ENCODE measurements around the gene NR2C2. TPM values are rescaled to one million over a fixed set of nuclear protein-coding genes. Genes with fewer than 3 reads are reported as not detected.

Gene NR2C2
- total and polyA plus RNA-seq, 12 donors, result 6.4 to 42.2 (median 26.6) TPM

DNA sequence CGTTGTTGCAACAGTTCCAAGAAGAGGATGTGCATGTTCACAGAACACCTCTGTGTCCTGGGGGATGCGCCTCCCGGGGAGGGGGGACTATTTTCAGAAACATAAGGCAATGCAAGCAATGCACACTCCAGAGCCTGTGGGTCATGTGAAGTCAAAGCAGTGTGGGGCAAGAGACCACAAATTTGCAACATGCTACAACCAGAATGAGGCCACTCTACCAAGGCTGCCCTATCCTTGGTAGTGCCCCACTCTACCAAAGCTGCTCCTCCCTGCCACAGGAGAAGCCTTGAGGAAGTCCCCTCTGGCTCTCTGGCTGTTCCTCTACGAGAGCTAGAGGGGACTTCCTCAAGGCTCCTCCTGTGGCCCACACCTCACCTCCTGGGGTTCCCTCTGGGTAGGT is 8.4 kb upstream of the NR2C2 start:
- intact Hi-C loops (cut with DNase I), result no loop called here
- no peak for DNase-seq
- H3K4me1 ChIP-seq (replicated peaks in 1 of 2), result peaks cover 0 to 6% of the 10 kb centered on the region in 2 donors
- no peak overlapping the region for H3K4me3 ChIP-seq
- no peak for TF ChIP-seq POLR2A (IDR thresholded peaks at IDR 0.05)
- TF ChIP-seq, protein P1, sequence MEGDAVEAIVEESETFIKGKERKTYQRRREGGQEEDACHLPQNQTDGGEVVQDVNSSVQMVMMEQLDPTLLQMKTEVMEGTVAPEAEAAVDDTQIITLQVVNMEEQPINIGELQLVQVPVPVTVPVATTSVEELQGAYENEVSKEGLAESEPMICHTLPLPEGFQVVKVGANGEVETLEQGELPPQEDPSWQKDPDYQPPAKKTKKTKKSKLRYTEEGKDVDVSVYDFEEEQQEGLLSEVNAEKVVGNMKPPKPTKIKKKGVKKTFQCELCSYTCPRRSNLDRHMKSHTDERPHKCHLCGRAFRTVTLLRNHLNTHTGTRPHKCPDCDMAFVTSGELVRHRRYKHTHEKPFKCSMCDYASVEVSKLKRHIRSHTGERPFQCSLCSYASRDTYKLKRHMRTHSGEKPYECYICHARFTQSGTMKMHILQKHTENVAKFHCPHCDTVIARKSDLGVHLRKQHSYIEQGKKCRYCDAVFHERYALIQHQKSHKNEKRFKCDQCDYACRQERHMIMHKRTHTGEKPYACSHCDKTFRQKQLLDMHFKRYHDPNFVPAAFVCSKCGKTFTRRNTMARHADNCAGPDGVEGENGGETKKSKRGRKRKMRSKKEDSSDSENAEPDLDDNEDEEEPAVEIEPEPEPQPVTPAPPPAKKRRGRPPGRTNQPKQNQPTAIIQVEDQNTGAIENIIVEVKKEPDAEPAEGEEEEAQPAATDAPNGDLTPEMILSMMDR (IDR thresholded peaks at IDR 0.05), result no peak
- no peaks in the 10 kb centered on the region for H3K27me3 ChIP-seq
- no peak overlapping the region for H3K27ac ChIP-seq
- H3K9me3 ChIP-seq (replicated peaks in 1 of 3), result no peaks in the 10 kb centered on the region
- whole genome bisulfite sequencing, 4 donors, result 69 to 86% (median 75%) methylated on average over 4 of the region's 4 CpGs
- H3K36me3 ChIP-seq (replicated peaks in 1 of 2), result peaks cover 0 to 2% of the 10 kb centered on the region in 2 donors

DNA sequence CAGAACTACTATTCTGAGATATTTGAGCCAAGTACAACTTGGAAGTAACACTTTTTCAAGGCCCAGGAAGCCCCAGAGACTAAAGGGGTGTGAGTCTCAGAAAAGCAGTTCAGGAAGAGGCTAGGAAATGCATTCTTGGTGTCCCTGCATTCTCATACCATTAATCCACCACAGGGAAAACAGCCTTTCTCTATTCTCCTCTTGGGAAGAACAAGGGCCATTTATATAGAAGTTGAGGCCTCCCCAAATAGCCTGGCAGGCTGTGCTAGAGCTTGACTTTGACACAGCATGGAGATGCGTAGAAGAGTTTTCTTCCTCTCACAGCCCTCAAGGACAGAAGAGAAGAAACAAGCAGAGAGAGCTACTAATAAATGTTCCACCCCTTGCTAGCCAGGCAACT is 5.5 kb upstream of the NR2C2 start:
- WGBS, 4 donors, result 55 to 100% (median 63%) methylated on average over 1 of the region's 1 CpG
- H3K4me1 ChIP-seq (replicated peaks in 1 of 2), result peaks cover 9 to 23% of the 10 kb centered on the region in 2 donors

DNA sequence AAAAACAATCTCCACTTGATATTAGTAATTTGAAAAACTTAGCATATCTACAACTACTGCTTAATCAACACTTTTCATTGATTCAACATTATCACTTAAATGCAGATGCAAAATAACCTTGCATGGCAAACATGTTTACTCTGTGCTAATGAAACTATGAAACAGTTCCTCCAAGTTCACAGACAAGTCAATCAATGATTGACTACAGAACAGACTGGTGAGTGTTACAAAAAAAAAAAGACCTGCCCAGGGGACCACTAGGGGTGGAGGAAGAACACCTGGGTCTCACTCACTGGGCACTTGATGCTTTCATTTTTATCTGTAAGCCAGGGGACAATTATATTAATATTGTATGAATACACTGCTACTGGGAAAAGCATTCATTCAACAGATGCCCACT is 4.3 kb upstream of the NR2C2 start:
- H3K9me3 ChIP-seq (replicated peaks in 1 of 3), result no peaks in the 10 kb centered on the region
- intact Hi-C loops (cut with DNase I), result loop anchor here in 1 of 2 donors (10.0 kb wide), 1 partner anchor 62 kb away; no protein-coding TSS in a partner anchor
- peaks cover 0 to 17% of the 10 kb centered on the region in 2 donors for H3K36me3 ChIP-seq (replicated peaks in 1 of 2)
- DNase-seq, result no peak
- no peak overlapping the region for H3K4me3 ChIP-seq
- H3K4me1 ChIP-seq (replicated peaks in 1 of 2), result peaks cover 9 to 23% of the 10 kb centered on the region in 2 donors
- no peaks in the 10 kb centered on the region for H3K27me3 ChIP-seq
- no peak overlapping the region for H3K27ac ChIP-seq
- TF ChIP-seq, protein P1 (IDR thresholded peaks at IDR 0.05), result no peak
- no peak for TF ChIP-seq POLR2A (IDR thresholded peaks at IDR 0.05)

More for the DNA sequence above, 5.5 kb upstream of the NR2C2 start:
- peak overlapping the region in 1 of 5 donors; percentile 27 for H3K27ac ChIP-seq
- no peak overlapping the region for H3K4me3 ChIP-seq
- intact Hi-C loops (cut with DNase I), result loop anchor here in 1 of 2 donors (10.0 kb wide), 1 partner anchor 63 kb away; no protein-coding TSS in a partner anchor
- DNase-seq, result no peak
- H3K9me3 ChIP-seq (replicated peaks in 1 of 3), result no peaks in the 10 kb centered on the region
- TF ChIP-seq, protein P1 (IDR thresholded peaks at IDR 0.05), result no peak
- no peak for TF ChIP-seq POLR2A (IDR thresholded peaks at IDR 0.05)
- no peaks in the 10 kb centered on the region for H3K27me3 ChIP-seq
- H3K36me3 ChIP-seq (replicated peaks in 1 of 2), result peaks cover 0 to 17% of the 10 kb centered on the region in 2 donors

DNA sequence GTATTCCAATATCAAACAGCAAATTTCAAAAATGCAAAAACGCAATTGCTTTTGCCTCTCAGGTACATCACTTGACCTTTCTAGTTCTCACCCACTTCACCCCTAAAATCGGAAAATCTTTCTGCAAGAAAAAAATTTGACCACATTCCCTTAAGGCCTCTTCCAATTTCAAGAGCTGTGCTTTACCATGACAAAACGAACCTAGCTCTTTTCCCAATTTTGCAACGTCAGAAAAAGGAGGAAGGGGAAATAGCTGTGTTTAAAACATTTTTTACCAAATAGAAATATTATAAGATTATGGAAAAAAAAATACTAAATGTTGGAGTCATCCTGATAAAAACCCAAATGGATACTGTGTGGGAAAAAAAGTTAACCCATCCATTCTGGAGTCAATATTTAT is 1.1 kb upstream of the NR2C2 start:
- WGBS, 4 donors, result 20 to 26% (median 22%) methylated on average over 4 of the region's 4 CpGs
- intact Hi-C loops (cut with DNase I), result loop anchor here in 1 of 2 donors (10.0 kb wide), 1 partner anchor 59 kb away; no protein-coding TSS in a partner anchor
- peaks cover 0 to 17% of the 10 kb centered on the region in 2 donors for H3K36me3 ChIP-seq (replicated peaks in 1 of 2)
- DNase-seq, result no peak
- no peak for TF ChIP-seq POLR2A (IDR thresholded peaks at IDR 0.05)
- TF ChIP-seq, protein P1 (IDR thresholded peaks at IDR 0.05), result no peak
- H3K4me1 ChIP-seq (replicated peaks in 1 of 2), result peaks cover 14 to 40% of the 10 kb centered on the region in 2 donors
- H3K4me3 ChIP-seq, result peak overlapping the region in 2 of 4 donors; percentile 66 to 100
- H3K27ac ChIP-seq, result peak overlapping the region in 3 of 5 donors; percentile 96 to 99 (median 98)
- no peaks in the 10 kb centered on the region for H3K9me3 ChIP-seq (replicated peaks in 1 of 3)
- no peaks in the 10 kb centered on the region for H3K27me3 ChIP-seq
